Astrocyte (in vitro differentiated cells and primary cell): ENCODE results near the gene FAM167B. TPM values are rescaled to one million over a fixed set of nuclear protein-coding genes. Genes with fewer than 3 reads are reported as not detected.

Experiments
- DNase-seq: peaks from one replicate; pipeline ENCODE4 v3.0.0-alpha.2; 2010; ENCODE audit warnings: low read depth
- FAIRE-seq: peaks from 2 replicates; lab custom pipeline; 2011; peaks lifted over from hg19 to GRCh38; lab: Jason Lieb, UNC
- H2AFZ ChIP-seq: 2 replicates; pipeline ENCODE4 v1.6.0; 2012; ENCODE audit warnings: low read depth, low read length, inconsistent platforms
- H3K27ac ChIP-seq: 2 replicates; pipeline ENCODE4 v1.5.1; 2011; ENCODE audit warnings: low read depth, low read length, inconsistent platforms
- H3K27me3 ChIP-seq: 2 replicates; pipeline ENCODE4 v1.6.0; 2011; ENCODE audit warnings: low read length, inconsistent platforms; ENCODE audit not compliant: insufficient read depth
- H3K36me3 ChIP-seq: 2 replicates; pipeline ENCODE4 v1.5.1; 2011; ENCODE audit warnings: low read length, inconsistent platforms; ENCODE audit not compliant: insufficient read depth
- H3K4me1 ChIP-seq: 2 replicates; pipeline ENCODE4 v1.5.1; 2011; ENCODE audit warnings: low read length, inconsistent platforms; ENCODE audit not compliant: insufficient read depth
- H3K4me2 ChIP-seq: 2 replicates; pipeline ENCODE4 v1.6.0; 2012; ENCODE audit warnings: low read length, inconsistent platforms
- H3K4me3 ChIP-seq: 2 replicates; pipeline ENCODE4 v1.5.1; 2011; ENCODE audit warnings: low read depth, mild to moderate bottlenecking, low read length, inconsistent platforms; ENCODE audit not compliant: insufficient read depth
- H3K79me2 ChIP-seq: 2 replicates; pipeline ENCODE4 v1.6.0; 2012; ENCODE audit warnings: mild to moderate bottlenecking, low read length, inconsistent platforms; ENCODE audit not compliant: insufficient read depth
- H3K9ac ChIP-seq: 2 replicates; pipeline ENCODE4 v1.6.0; 2012; ENCODE audit warnings: mild to moderate bottlenecking, low read length, inconsistent platforms
- H3K9me3 ChIP-seq: 2 replicates; pipeline ENCODE4 v1.5.1; 2012; ENCODE audit warnings: low read depth, mild to moderate bottlenecking, low read length, inconsistent platforms; ENCODE audit not compliant: insufficient read depth
- H4K20me1 ChIP-seq: 2 replicates; pipeline ENCODE4 v1.6.0; 2012; ENCODE audit warnings: low read length, inconsistent platforms; ENCODE audit not compliant: insufficient read depth
- H3K27ac Mint-ChIP-seq: one replicate; pipeline ENCODE4 v1.8.0; 2021; ENCODE audit warnings: mild to moderate bottlenecking, mixed read lengths; ENCODE audit not compliant: unreplicated experiment
- H3K27me3 Mint-ChIP-seq: one replicate; pipeline ENCODE4 v1.8.0; 2021; ENCODE audit warnings: low read depth, mixed read lengths; ENCODE audit not compliant: unreplicated experiment
- H3K36me3 Mint-ChIP-seq: one replicate; pipeline ENCODE4 v1.8.0; 2021; ENCODE audit warnings: low read depth, mixed read lengths; ENCODE audit not compliant: unreplicated experiment
- H3K4me1 Mint-ChIP-seq: one replicate; pipeline ENCODE4 v1.8.0; 2021; ENCODE audit warnings: low read depth, mixed read lengths; ENCODE audit not compliant: unreplicated experiment
- H3K4me3 Mint-ChIP-seq: one replicate; pipeline ENCODE4 v1.8.0; 2021; ENCODE audit warnings: mild to moderate bottlenecking, moderate library complexity, mixed read lengths; ENCODE audit not compliant: unreplicated experiment
- H3K9me3 Mint-ChIP-seq: one replicate; pipeline ENCODE4 v1.8.0; 2021; ENCODE audit warnings: mild to moderate bottlenecking, mixed read lengths; ENCODE audit not compliant: unreplicated experiment
- EZH2 ChIP-seq: IDR thresholded peaks from 2 replicates; pipeline ENCODE4 v1.6.1; 2012; ENCODE audit warnings: mild to moderate bottlenecking, low read length, inconsistent platforms; ENCODE audit not compliant: insufficient read depth
- total RNA-seq: library from RNA; stranded (reverse); gene quantifications from 2 replicates; pipeline ENCODE4 v1.2.1, GENCODE V29; 2021
- TF ChIP-seq, protein P1 (sequence below): IDR thresholded peaks from 2 replicates; pipeline ENCODE4 v1.5.1; 2011; ENCODE audit warnings: low read depth, mild to moderate bottlenecking, inconsistent platforms, low read length, moderate library complexity; ENCODE audit not compliant: insufficient read depth

Gene FAM167B
- total RNA-seq, 1 donor from 2014 or later, result 0.64 TPM

DNA sequence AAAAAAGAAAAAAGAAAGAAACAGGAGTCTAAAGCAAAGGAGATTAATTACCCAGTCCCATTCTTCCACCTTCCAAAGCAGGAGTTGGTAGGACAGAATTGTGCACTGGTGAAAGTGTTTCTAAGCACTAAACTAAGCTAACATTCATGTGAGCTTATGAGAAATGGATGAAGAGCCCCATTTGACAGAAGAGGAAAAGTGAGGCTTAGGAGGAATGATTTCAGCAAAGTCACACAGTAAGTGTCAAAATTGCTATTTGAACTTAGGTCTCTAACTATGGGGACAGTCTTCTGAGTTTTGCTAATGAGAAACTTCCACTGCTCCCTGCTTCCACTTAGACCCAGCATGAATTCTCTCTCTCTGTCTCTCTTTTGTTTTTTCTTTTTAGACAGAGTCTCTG lies 22.7 kb downstream of the FAM167B start:
- peaks cover 13% of the 10 kb centered on the region for H3K27me3 ChIP-seq
- H3K27ac Mint-ChIP-seq, result no peak overlapping the region
- no peaks in the 10 kb centered on the region for H3K79me2 ChIP-seq
- no peak overlapping the region for H3K9ac ChIP-seq
- H3K27ac ChIP-seq, result no peak overlapping the region
- no peak overlapping the region for H3K4me3 ChIP-seq
- peaks cover 15% of the 10 kb centered on the region for H3K27me3 Mint-ChIP-seq
- peaks cover 2% of the 10 kb centered on the region for H3K9me3 Mint-ChIP-seq
- peaks cover 12% of the 10 kb centered on the region for H3K4me1 Mint-ChIP-seq
- FAIRE-seq, result no peak
- peaks cover 2% of the 10 kb centered on the region for H3K36me3 Mint-ChIP-seq
- no peak overlapping the region for H3K4me2 ChIP-seq
- peaks cover 8% of the 10 kb centered on the region for H3K4me1 ChIP-seq
- H3K9me3 ChIP-seq, result no peaks in the 10 kb centered on the region
- H2AFZ ChIP-seq, result no peak overlapping the region
- no peaks in the 10 kb centered on the region for H4K20me1 ChIP-seq
- no peak for DNase-seq
- TF ChIP-seq, protein P1, sequence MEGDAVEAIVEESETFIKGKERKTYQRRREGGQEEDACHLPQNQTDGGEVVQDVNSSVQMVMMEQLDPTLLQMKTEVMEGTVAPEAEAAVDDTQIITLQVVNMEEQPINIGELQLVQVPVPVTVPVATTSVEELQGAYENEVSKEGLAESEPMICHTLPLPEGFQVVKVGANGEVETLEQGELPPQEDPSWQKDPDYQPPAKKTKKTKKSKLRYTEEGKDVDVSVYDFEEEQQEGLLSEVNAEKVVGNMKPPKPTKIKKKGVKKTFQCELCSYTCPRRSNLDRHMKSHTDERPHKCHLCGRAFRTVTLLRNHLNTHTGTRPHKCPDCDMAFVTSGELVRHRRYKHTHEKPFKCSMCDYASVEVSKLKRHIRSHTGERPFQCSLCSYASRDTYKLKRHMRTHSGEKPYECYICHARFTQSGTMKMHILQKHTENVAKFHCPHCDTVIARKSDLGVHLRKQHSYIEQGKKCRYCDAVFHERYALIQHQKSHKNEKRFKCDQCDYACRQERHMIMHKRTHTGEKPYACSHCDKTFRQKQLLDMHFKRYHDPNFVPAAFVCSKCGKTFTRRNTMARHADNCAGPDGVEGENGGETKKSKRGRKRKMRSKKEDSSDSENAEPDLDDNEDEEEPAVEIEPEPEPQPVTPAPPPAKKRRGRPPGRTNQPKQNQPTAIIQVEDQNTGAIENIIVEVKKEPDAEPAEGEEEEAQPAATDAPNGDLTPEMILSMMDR, result no peak
- no peak for TF ChIP-seq EZH2
- H3K4me3 Mint-ChIP-seq, result no peak overlapping the region
- no peaks in the 10 kb centered on the region for H3K36me3 ChIP-seq

DNA sequence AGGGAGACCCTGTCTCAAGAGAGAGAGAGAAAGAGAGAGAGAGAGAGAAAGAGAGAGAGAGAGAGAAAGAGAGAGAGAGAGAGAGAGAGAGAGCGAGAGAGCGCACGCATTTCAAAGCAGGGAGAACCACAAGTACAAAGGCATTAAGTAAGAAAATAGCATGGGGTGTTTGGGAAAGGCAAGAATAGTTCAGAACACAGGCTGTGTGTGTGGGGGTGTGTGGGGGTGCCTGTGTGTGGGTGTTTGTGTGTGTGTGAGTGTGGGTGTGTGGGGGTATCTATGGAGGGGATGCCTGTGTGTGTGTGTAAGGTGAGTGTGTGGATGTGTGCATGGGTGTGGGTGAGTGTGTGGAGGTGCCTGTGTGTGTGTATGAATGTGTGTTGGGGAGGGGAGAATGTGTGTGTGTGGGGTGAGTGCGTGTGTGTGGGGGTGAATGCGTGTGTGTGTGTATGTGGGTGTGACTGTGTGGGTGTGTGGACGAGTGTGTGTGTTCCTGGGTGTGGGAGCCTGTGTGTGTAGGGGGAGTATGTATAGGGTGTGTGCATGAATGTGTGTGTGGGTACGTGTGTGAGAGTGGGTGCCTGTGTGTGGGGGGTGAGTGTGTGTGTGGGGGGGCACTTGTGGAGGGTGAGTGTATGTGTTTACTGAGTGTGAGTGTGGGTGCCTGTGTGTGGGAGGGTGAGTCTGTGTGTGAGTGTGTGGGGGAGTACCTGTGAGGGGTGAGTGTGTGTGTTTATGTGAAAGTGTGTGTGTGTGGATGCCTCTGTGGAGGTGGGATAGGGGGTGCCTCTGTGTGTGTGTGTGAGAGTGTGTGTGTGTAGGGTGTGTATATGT lies 25.8 kb downstream of the FAM167B start:
- peaks cover 19% of the 10 kb centered on the region for H3K27me3 Mint-ChIP-seq
- H3K9me3 Mint-ChIP-seq, result peaks cover 2% of the 10 kb centered on the region
- Histone ChIP-seq H3K9ac (no peak overlapping the region), H3K4me3 (no peak overlapping the region), H3K4me2 (no peak overlapping the region), H3K4me1 (no peaks in the 10 kb centered on the region), H3K27ac (no peak overlapping the region), H3K27me3 (peaks cover 32% of the 10 kb centered on the region), H3K9me3 (no peaks in the 10 kb centered on the region), H4K20me1 (no peaks in the 10 kb centered on the region), H2AFZ (no peak overlapping the region), H3K36me3 (no peaks in the 10 kb centered on the region), H3K79me2 (no peaks in the 10 kb centered on the region)
- TF ChIP-seq, protein P1, result no peak
- TF ChIP-seq EZH2, result no peak
- peaks cover 5% of the 10 kb centered on the region for H3K4me1 Mint-ChIP-seq
- DNase-seq (no peak), FAIRE-seq (no peak)
- no peak overlapping the region for H3K27ac Mint-ChIP-seq
- H3K36me3 Mint-ChIP-seq, result peaks cover 2% of the 10 kb centered on the region
- H3K4me3 Mint-ChIP-seq, result no peak overlapping the region
